ENCODE results near the gene BHLHE23.
A peak's percentile ranks its signal among the peaks of the same experiment; 100 is the strongest.

BHLHE23 gene

DNA sequence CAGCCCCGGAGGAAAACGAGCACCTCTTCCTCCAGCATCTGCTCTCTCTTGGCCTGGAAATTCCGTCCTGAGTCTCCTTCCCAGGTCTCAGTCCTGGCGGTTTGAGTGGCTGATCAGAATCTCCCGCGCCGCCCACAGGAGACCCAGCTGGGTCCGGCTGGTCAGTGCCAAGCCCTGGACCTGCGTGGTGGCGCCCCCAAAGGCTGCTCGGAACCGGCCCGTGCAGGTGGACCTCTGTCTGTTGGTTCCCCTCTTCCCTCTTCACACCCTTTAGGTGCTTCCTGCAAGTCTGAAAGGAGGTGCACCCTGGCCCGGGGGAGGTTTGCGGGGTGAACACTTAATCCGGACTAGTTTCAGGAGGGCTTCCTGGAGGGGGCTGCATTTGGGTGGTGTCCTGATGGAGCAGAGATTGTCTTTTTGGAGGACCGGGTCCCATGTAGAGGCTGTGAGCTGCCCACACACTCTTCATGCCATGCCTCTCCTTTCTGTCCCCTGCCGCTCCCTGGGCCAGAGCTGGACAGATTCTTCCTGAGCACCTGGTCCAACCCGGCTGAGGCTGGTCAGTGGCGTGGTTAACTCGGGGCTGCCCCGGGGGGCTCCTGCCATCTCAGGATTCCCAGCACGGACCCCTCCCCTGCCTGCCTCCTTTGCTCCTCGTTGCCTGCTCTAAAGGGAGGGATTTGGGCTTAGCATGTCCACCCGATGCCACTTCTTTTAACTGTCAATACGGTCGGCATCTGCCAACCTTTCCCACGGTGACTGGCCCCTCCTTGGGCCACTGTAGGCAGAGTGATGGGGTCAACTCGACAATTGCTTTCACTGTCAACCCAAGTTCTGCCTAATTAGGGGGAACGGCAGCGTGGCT, 16.5 kb upstream of the BHLHE23 start:
- H3K4me1 Mint-ChIP-seq: no peaks in the 10 kb centered on the region
- no peak overlapping the region for H3K4me3 Mint-ChIP-seq
- H3K9me3 Mint-ChIP-seq: peaks cover 9% of the 10 kb centered on the region
- H3K27ac Mint-ChIP-seq: no peak overlapping the region
- H3K36me3 Mint-ChIP-seq: no peaks in the 10 kb centered on the region
- peaks cover 95% of the 10 kb centered on the region for H3K27me3 Mint-ChIP-seq
- ATAC-seq: no peak

DNA sequence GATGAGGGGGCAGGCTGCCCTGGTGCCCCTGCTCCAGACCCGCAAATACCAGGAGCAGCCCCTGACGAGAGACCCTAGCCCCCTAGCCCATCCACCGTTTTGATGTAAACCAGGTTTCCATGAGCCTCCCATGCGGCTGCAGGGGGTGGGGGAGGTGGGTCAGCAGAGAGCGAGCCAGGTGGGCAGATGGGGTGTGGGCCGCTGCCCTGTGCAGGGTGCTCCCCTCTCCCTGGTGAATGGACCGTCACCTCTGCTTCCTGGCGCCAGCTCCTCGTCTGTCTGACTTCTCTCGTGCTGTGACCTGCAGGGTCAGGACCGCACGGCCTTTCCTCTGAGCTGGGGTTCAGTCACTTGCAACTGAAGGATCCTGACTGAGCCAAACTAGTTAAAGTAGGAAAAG, 15.7 kb upstream of the BHLHE23 start:
- no peak for ATAC-seq
- Mint-ChIP-seq H3K27ac (no peak overlapping the region), H3K27me3 (peaks cover 95% of the 10 kb centered on the region), H3K9me3 (peaks cover 9% of the 10 kb centered on the region), H3K4me3 (no peak overlapping the region), H3K36me3 (no peaks in the 10 kb centered on the region), H3K4me1 (no peaks in the 10 kb centered on the region)

DNA sequence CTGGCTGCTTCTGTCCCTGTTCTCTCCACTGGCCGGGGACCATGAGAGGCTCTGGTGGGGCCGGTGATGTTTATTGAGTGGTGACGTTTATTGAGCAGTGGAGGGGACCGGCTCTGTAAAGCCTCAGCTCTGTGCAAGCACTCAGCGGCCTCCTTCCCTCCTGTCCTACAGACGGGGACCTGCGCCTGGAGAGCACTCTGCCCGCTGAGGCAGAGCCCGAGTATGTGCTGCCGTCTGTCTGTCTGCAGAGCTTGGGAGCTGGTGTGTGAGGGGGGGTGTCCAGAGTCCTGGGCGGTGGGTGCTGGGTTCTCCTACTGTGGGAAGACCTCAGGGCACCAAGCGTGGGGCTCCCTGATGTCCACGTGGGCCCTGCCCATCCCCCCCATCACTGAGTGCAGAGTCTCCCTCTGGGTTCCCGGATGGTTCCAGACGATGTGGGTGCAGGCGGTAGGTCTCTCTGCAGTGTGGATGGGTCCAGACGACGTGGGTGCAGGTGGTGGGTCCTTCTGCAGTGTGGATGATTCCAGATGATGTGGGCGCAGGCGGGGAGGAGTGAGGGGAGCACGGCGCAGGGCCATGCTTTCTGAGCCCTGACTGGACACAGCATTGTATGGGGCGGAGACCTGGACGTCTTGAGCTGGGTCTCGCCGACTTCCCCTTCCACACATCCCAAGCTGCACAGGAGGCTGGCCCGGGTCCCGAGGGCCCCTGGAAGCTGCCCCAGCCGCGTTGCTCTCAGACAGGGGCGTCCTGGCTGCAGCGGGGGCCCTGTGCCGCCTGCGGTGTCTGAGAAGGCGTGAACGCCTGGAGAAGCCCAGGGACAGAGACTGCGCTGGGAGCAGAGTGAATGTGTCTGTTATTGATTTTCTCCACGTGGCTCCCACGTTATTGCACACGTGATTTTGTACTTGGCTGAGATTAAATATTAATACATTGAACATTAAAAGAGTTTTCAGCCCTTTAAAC, 14.9 kb upstream of the BHLHE23 start:
- peaks cover 9% of the 10 kb centered on the region for H3K9me3 Mint-ChIP-seq
- H3K36me3 Mint-ChIP-seq: no peaks in the 10 kb centered on the region
- ATAC-seq: no peak
- no peak overlapping the region for H3K4me3 Mint-ChIP-seq
- H3K4me1 Mint-ChIP-seq: no peaks in the 10 kb centered on the region
- no peak overlapping the region for H3K27ac Mint-ChIP-seq
- peaks cover 95% of the 10 kb centered on the region for H3K27me3 Mint-ChIP-seq

DNA sequence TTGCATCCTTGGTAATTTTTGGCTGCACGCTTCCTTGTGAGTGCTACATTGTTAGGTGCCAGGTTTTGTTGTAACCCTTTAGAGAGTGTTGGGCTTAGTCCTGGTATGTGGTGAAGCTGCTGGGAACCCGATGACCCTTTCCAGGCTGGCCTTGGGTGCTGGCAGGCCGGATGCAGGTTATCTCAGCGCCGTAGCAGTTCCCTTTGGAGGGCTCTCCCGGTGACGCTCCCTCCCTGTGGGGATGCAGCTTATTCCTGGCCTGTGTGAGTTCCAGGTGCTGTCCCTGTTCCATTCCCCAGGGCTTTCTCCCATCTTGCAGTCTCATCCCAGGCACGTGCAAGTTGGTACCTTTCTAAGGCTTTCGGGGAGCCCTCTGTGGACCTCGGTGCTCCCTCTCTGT, 13.9 kb upstream of the BHLHE23 start:
- Mint-ChIP-seq H3K27me3 (peaks cover 95% of the 10 kb centered on the region), H3K4me1 (no peaks in the 10 kb centered on the region)

DNA sequence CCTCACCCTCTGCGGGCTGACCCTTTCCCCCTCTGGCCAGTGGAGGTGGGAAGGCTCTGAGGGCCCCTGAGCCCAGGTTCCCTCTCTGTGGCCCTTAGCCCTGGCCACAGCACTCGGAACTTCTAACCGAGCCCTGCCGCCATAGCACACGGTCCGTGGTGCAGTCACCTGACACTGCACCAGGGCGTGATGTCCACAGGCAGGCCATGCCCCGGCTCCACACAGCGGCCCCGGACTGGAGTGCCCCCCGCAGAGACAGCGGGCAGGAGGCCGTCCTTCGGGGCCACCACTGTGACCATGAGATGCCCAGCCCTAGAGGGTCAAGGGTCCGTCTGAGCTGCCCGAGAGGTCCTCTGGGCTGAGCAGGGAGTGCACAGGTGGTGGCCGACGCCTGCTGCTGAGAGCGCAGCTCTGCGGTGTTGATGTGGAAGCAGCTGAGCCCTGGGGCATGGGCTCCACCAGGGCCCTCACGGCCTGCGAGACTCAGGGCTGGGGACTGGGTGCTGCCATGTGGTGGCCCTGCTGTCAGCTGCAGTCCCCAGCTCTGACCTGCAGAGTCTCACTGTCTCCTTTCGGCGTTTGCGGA, 11.2 kb upstream of the BHLHE23 start:
- ATAC-seq: peak; percentile 17
- H3K36me3 Mint-ChIP-seq: peaks cover 18% of the 10 kb centered on the region
- H3K27ac Mint-ChIP-seq: no peak overlapping the region
- no peak overlapping the region for H3K4me3 Mint-ChIP-seq
- no peaks in the 10 kb centered on the region for H3K4me1 Mint-ChIP-seq
- H3K9me3 Mint-ChIP-seq: peaks cover 23% of the 10 kb centered on the region
- H3K27me3 Mint-ChIP-seq: peaks cover 99% of the 10 kb centered on the region

More for the DNA sequence above, 13.9 kb upstream of the BHLHE23 start:
- Mint-ChIP-seq H3K27ac (no peak overlapping the region), H3K4me3 (no peak overlapping the region), H3K36me3 (no peaks in the 10 kb centered on the region), H3K9me3 (peaks cover 9% of the 10 kb centered on the region)
- ATAC-seq: no peak

DNA sequence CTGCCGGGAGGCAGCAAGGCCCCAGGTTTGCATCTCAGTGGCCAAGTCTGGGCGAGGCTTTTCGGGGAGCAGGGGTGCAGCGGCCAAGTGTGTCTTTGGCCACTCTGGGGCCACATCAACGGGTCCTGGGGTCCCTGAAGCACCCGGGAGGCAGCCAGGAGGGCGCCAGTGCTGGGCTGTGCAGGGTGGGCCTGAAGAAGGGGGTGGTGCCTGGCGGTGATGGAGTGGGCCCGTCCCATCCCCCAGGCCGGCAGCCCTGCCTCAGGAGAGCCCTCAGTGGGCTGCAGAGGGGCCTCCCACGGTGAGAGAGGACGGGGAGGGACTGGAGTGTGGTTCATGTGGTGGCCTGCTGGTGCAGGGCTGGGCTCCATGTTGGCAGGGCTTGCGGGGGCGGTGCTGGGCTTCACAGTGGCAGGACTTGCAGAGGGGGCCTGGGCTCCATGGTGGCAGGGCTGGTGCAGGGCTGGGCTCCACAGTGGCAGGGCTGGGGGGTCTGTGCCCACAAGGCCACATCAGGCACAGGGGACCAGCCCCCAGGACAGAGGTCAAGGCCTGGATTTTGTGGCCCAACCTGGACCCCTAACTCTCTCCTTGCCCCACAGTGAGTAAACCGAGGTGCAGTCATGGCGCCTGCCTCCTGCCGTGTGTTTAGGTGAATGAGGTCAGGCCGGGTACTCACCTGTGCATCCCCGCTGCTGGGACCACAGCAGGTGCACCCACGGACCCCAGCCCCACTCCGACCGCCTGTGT, 10.5 kb upstream of the BHLHE23 start:
- peak; percentile 31 for ATAC-seq
- no peak overlapping the region for H3K27ac Mint-ChIP-seq
- H3K4me3 Mint-ChIP-seq: no peak overlapping the region
- peaks cover 23% of the 10 kb centered on the region for H3K9me3 Mint-ChIP-seq
- H3K4me1 Mint-ChIP-seq: no peaks in the 10 kb centered on the region
- H3K27me3 Mint-ChIP-seq: peaks cover 98% of the 10 kb centered on the region
- peaks cover 18% of the 10 kb centered on the region for H3K36me3 Mint-ChIP-seq

DNA sequence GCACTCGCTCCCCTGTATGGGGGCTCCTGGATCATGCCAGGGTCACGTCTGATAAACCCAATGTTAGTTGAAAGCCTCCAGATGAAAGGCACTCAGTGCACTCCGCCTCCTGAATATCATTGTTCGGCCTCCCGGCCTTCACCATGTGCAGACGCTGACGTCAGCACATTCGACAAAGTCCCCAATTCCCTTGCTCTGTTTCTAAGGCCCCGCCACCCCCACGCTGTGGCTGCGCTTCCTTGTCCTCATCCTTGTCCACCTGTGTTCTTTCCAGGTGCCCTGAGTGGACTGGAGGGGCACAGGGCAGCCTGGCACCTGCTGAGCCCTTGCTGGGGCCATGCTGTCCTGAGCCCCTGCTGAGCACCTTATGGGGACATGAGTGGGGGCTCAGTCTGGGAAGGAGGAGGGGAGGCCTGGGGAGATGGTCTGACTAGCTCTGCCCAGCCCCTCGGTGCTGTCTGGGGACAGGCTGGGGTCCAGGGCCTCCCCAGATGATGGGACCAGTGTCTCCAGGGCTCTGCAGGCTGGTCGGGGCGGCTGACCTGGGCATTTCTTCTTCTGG, 9.8 kb upstream of the BHLHE23 start:
- Mint-ChIP-seq H3K4me3 (no peak overlapping the region), H3K4me1 (no peaks in the 10 kb centered on the region), H3K27me3 (peaks cover 92% of the 10 kb centered on the region), H3K36me3 (peaks cover 18% of the 10 kb centered on the region), H3K9me3 (peaks cover 23% of the 10 kb centered on the region), H3K27ac (no peak overlapping the region)
- no peak for ATAC-seq

DNA sequence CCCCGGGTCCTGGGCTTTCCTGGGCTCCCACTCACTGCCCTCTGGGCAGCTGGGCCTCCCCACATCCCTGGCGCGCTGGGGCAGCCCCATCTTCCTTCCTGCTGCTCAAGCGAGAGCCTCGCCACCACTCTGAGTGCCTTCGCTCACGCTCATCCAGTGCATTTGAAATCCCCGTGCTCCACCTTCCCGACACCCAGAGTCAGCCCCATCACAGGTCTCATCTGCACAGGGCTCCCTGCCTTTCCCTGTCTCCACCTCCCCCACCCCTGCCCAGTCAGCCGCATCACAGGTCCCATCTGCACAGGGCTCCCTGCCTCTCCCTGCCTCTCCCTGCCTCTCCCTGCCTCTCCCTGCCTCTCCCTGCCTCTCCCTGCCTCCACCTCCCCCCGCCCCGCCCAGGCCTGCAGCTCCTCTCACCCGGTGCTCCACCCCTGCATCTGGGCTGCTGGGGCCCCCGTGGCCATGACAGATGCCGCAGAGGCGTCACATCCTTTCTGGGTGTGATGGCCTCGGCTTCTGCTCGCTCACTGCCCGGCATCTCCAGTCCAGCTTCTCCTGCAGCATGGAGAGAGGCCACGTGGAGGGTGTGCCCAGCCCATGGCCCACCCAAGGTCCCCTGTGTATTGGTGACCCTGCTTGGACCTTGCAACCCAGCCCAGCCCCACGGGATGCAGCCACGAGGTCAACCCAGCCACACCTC, 9.0 kb upstream of the BHLHE23 start:
- H3K36me3 Mint-ChIP-seq: peaks cover 18% of the 10 kb centered on the region
- peaks cover 86% of the 10 kb centered on the region for H3K27me3 Mint-ChIP-seq
- no peak overlapping the region for H3K4me3 Mint-ChIP-seq
- H3K9me3 Mint-ChIP-seq: peaks cover 20% of the 10 kb centered on the region
- H3K27ac Mint-ChIP-seq: no peak overlapping the region
- H3K4me1 Mint-ChIP-seq: no peaks in the 10 kb centered on the region
- ATAC-seq: no peak

DNA sequence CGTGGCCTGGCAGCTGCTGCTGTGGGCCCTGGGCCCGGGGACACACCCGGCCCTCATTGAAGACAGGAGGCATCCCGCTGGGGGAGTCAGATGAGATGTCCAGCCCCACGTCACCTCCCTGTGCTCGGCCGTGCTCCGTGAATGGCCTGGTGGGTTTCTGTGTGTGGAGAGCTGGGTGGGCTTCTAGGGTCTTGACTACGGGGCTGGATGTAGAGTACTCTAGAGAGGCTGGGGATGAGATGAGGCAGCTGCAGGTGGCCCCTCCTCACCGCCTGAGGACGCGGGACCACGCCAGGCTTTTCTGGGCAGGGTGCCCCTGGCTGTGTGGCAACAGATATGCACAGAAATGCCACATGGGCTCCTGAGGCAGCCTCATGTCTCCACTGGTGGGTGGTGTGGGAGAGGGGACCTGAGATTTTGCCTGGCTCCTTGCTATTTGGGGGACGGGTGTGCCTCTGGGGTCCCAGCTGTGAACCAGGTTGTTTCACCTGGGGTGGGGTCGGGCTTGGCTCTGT, 8.4 kb upstream of the BHLHE23 start:
- H3K4me1 Mint-ChIP-seq: peaks cover 5% of the 10 kb centered on the region
- peaks cover 15% of the 10 kb centered on the region for H3K9me3 Mint-ChIP-seq
- peaks cover 86% of the 10 kb centered on the region for H3K27me3 Mint-ChIP-seq
- H3K27ac Mint-ChIP-seq: no peak overlapping the region
- peaks cover 18% of the 10 kb centered on the region for H3K36me3 Mint-ChIP-seq
- no peak for ATAC-seq
- no peak overlapping the region for H3K4me3 Mint-ChIP-seq

DNA sequence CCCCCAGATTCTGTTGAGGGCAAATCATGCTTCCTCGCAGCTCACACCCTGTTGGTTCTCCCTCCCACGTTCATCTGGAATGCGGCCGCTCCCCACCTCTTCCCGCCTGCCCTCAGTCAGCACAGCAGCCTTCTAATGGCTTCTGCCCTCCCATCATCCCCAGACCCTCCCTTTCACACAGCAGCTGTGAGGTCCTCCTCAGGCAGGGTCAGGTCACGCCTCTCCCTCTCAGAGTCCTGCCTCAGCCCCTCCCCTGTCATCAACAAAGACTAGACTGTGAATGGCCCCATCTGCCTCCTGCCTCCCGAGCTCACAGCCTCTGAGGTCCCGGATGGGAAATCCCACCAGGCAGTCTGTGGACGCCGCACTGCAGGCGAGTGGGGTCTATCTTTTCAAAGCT, 7.9 kb upstream of the BHLHE23 start:
- Mint-ChIP-seq H3K9me3 (peaks cover 15% of the 10 kb centered on the region), H3K27ac (no peak overlapping the region), H3K4me1 (peaks cover 10% of the 10 kb centered on the region), H3K4me3 (no peak overlapping the region), H3K27me3 (peaks cover 86% of the 10 kb centered on the region), H3K36me3 (peaks cover 18% of the 10 kb centered on the region)
- no peak for ATAC-seq

DNA sequence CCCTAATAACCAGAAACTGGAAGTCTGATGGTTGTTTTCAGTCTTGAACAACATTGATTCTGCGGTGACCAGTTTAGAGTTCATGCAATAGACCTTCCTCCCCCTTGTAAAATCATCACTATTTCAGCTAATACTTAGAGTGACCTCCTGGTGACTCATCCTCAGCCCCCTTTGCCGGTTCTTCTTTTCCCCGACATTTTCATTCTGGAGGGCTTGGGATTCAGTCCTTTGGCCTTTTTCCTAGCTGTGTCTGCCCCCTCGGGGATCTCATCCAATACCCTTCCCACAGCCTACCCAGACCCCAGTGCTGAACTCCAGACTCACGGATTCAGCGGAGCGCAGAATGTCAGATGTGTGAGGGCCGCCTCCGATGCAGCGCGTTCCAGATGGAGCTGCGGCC, 7.5 kb upstream of the BHLHE23 start:
- H3K36me3 Mint-ChIP-seq: peaks cover 18% of the 10 kb centered on the region
- H3K9me3 Mint-ChIP-seq: peaks cover 15% of the 10 kb centered on the region
- ATAC-seq: no peak
- H3K4me1 Mint-ChIP-seq: peaks cover 14% of the 10 kb centered on the region
- H3K27ac Mint-ChIP-seq: no peak overlapping the region
- H3K4me3 Mint-ChIP-seq: no peak overlapping the region
- H3K27me3 Mint-ChIP-seq: peaks cover 85% of the 10 kb centered on the region

DNA sequence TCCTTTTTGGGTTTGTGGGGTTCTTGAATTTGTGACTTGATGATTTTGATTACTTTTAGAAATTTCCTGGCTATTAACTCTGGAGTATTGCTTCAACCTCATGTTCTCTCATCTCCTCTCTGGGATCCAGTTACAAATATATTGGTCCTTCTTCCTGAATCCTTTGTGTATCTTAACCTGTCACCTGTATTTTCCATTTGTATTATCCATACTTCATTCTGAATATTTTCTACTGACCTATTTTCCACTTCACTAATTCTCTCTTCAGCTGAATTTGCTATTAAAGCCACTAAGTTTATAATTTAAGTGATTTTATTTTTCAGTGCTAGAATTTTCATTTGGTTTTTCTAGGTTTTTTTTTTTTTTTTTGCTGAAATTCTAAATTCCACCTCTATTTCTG, 6.4 kb upstream of the BHLHE23 start:
- ATAC-seq: no peak
- peaks cover 25% of the 10 kb centered on the region for H3K4me1 Mint-ChIP-seq
- H3K27ac Mint-ChIP-seq: no peak overlapping the region
- H3K27me3 Mint-ChIP-seq: peaks cover 85% of the 10 kb centered on the region
- peaks cover 15% of the 10 kb centered on the region for H3K9me3 Mint-ChIP-seq
- H3K4me3 Mint-ChIP-seq: no peak overlapping the region
- H3K36me3 Mint-ChIP-seq: peaks cover 18% of the 10 kb centered on the region

DNA sequence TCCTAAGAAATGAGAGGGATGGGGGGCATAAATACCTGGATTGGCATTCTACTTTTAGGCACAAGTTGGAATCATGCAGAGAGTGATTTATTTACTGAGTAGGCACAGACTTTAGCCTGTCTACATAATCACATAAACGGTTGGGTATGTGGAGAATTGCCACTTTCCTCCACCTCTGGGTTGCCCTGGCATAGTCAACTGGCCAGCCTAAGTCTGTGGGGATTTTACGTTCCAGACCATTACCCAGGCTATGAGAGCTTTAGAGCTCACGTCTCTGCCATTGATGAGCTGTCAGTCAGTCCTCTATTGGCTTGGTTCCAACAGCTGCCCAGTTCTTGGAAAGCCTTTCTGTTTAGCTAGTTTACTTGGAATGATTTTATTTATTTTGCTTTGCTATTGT, 5.0 kb upstream of the BHLHE23 start:
- Mint-ChIP-seq H3K27ac (no peak overlapping the region), H3K27me3 (peaks cover 79% of the 10 kb centered on the region), H3K4me1 (peaks cover 31% of the 10 kb centered on the region)

More for the DNA sequence above, 5.0 kb upstream of the BHLHE23 start:
- H3K36me3 Mint-ChIP-seq: peaks cover 18% of the 10 kb centered on the region
- H3K4me3 Mint-ChIP-seq: no peak overlapping the region
- H3K9me3 Mint-ChIP-seq: peaks cover 15% of the 10 kb centered on the region
- no peak for ATAC-seq

Data from stimulated activated memory B cell treated with anti-CD40 and anti-IgM and Interleukin-4, amounts not matched to agents 10 μg/mL and 1 μg/mL and 100 μg/mL, for 72 hours (primary cell).